COR-L47 (cell line): ENCODE data around the gene MAP4K5.

Experiments used
- DNase-seq: peaks from one replicate; lab custom pipeline; 2025; lab: John Stamatoyannopoulos, UW

The MAP4K5 gene

GRCh38 chr14:50476134-50476533, 56.2 kb downstream of the MAP4K5 start:
- no peak for DNase-seq

DNA sequence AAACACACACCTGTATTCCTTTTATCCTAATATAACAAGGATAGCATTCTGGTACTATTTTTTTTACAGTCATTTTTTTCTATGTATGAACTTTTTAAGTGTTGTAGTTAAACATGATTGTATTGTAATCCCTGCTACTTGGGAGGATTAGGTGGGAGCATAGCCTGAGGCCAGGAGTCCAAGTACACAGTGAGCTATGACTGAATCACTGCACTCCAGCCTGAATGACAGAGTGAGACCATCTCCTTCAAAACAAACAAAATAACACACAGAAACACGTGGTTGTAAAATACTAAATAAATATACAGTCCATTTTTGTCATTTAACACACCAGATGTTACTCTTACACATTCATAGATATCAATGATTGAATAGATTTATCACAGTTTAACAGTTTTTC, 56.9 kb downstream of the MAP4K5 start:
- DNase-seq, result no peak

- DNase-seq, result no peak
Observed at GRCh38 chr14:50471838-50472465, 60.4 kb downstream of the MAP4K5 start.

GRCh38 chr14:50469982-50470381, 62.4 kb downstream of the MAP4K5 start:
- DNase-seq, result no peak

DNA sequence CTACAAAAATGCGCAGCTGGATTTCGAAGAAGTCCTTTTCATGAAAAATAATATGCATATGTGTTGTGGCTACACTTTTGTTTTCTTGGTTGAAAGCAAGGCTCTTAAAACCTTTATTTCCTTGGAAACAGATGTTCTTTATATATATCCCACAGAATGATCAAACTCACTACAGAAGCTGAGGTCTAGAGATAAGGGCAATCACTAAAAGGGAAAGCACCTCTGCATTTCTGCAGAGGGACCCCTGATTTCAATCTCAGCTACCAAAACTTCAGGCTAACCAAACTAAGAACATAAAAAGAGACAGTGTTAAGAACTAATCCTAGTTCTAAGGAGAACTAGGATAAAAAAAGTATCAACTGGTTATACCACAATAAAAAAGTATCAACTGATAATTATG, 70.3 kb downstream of the MAP4K5 start:
- no peak for DNase-seq

- no peak for DNase-seq
Observed at GRCh38 chr14:50453869-50454268, 78.5 kb downstream of the MAP4K5 start.

GRCh38 chr14:50452979-50453705, 79.2 kb downstream of the MAP4K5 start:
- peak; percentile 12 for DNase-seq

- peak; percentile 44 for DNase-seq
Observed at GRCh38 chr14:50452296-50452695, 80.1 kb downstream of the MAP4K5 start.

- DNase-seq, result no peak
Observed at GRCh38 chr14:50451854-50452253, 80.5 kb downstream of the MAP4K5 start.

- no peak for DNase-seq
Observed at GRCh38 chr14:50447461-50447860, 84.9 kb downstream of the MAP4K5 start.

GRCh38 chr14:50434528-50434927, 97.8 kb downstream of the MAP4K5 start:
- no peak for DNase-seq

DNA sequence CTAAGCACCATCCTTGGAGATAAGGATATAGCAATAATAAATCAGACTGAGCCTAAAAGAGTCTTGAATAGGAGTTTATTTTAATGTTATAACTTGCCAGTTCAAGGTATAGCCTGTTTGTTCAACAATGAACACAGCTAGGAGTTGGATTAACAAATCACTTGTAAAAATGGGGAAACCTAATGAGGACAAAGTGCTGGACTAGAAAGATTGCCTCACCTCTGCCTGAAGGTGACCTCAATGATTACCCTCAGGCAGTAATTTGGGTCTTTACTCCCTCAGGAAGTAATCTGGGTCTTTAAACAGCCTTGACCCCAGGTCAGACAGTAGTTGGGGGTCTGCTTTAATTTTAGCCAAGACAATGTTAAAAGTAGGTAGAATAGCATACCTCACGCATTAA, 100.2 kb downstream of the MAP4K5 start:
- DNase-seq, result no peak

DNA sequence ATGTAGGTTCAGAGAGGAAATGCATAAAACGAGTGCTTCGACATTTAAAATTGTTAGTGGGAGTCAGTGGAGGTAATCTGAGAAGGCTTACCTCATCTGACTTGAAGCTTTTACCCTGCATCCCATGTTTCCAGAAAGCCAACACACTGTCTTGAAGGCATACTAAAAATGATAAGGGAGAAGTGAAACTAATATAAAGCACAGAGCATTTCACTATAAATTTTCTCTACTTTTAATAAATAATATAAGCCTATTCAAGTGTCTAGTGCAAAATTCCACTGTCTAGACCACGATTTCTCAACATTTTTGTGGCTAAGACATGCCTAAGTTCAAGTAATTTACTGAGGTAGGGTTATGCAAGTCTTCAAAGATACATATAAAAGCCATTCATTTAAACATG, 106.6 kb downstream of the MAP4K5 start:
- DNase-seq, result no peak

DNA sequence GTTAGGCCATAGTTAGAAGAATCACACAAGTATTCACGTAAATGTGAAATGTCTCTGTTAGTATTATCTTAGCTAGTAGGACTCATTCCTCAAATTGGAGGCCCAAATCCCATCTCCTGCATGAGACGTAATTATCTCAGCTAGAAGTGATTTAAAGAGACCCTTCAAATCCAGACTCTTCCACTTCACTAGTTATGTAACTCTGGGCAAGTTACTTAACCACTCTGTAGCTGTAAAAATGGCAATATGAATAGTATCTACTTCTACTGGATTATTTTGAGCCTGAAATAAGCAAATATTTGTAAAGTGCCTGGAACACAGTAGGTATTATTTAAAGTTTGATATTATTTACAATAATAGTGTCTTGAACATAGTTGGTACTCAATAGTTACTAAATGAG, 107.3 kb downstream of the MAP4K5 start:
- no peak for DNase-seq

GRCh38 chr14:50423529-50423928, 108.8 kb downstream of the MAP4K5 start:
- no peak for DNase-seq

DNA sequence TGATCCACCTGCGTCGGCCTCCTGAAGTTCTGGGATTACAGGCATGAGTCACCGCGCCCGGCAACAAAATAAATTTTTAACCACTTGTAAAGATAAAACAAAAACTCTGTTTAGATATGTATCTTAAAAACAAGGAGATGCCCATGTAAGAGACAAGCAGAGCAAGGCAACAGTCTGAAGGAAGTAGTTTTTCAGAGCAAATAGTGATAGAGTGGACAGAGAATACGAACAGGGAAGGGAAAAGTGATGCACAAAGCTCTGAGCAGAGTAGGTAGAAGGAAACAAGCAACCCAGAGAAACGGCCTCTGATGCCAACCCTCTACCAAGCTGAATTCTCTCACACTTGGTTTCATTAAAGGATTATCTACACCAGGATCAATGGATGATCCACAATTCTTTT, 110.9 kb downstream of the MAP4K5 start:
- no peak for DNase-seq

DNA sequence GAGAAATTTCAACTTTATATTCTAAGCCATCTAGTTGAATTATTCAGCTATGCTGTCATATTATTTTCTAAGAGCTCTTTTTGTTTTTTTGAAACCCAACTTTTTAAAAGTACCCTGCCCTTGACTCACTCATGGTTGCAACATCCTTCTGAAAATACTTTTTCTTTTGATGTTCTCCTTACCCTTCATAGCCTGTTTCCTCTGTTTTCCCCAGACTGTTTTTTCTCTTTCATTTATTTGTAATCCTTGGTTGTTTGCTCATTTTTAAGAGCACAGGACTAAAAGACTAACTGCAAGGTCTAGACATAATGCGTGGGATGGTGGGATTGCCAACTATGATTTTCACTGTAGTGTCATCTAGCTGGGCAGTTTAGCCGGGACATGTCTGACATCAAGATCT, 114.5 kb downstream of the MAP4K5 start:
- no peak for DNase-seq

DNA sequence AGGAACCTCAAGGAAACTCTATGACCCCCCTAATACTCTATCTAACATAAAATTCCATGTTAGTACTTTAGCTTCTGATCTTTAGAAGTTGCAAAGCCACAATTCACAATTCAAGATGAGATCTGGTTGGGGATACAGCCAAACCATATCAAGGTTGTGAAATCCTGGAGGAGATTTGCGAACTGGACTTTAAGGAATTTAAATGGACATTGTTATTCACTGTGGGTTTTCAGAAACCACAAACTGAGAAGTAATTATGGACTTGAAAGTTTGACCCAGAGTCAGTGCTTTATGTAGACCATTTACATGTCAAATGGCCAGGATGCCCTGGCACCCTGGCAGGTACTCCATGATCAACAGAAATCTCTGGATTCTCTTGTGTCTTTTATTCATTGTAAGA, 121.4 kb downstream of the MAP4K5 start:
- no peak for DNase-seq

DNA sequence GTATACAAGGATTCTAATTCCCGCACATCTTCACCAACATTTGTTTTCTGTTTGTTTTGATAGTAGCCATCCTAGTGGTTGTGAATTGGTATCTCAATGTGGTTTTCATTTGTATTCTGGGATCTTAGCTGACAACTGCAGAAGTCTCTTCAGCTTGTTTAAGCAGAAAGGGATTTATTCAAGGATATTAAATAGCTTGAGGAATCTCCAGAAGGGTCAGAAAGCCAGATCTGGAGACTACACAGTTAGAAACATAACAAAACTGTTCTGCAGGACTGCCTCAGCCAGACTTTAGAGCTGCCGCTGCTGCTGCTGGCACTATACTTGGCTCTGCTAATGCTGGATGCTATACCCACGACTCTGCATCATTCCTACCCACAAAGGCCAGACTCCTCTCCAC, 122.3 kb downstream of the MAP4K5 start:
- no peak for DNase-seq

- DNase-seq, result no peak
Observed at GRCh38 chr14:50407111-50407812, 125.1 kb downstream of the MAP4K5 start.

DNA sequence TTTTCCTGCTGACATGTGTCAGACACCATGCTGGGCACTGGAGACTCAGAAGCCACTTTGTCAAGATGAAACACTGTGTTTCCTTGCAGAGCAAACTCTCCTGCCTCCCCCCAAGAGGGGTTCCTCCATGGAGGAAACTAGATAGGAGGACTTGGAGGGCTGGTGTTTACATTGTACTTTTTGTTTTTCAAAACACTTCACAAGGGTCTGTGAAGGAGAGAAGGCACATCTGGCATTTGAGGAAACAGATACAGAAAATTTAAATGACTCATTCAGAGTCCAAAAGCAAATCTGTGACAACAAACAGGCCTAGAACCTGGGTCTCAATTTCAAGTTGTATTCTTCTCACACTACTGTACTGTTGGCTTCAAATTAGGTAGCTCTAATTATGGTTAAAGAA, 128.9 kb downstream of the MAP4K5 start:
- DNase-seq, result no peak

- no peak for DNase-seq
Observed at GRCh38 chr14:50402965-50403364, 129.4 kb downstream of the MAP4K5 start.

DNA sequence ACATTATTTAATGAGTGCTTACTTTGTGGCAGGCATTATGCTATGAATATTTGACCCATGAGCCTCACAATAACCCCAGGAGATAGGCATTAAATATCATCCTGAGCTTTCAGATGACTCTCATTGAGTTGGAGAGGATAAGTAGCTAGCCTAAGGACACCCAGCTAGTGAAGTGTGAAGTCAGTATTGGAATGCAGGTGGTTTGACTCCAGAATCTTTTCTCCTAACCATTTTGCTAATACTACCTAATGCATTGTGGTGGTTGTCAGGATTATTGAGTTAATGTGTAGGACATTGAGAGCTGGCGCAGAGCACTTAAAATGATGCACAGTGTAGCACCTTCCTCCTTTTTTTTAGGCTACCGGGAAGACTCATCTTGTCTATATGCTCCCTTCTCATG, 131.9 kb downstream of the MAP4K5 start:
- no peak for DNase-seq
